ENCODE measurements around the gene TUBA4A.
"Not testable (repeated sequence)": the region's sequence is repeated elsewhere in the genome, so short reads cannot be mapped to it uniquely, and the experiment has no call there.

The TUBA4A gene

DNA sequence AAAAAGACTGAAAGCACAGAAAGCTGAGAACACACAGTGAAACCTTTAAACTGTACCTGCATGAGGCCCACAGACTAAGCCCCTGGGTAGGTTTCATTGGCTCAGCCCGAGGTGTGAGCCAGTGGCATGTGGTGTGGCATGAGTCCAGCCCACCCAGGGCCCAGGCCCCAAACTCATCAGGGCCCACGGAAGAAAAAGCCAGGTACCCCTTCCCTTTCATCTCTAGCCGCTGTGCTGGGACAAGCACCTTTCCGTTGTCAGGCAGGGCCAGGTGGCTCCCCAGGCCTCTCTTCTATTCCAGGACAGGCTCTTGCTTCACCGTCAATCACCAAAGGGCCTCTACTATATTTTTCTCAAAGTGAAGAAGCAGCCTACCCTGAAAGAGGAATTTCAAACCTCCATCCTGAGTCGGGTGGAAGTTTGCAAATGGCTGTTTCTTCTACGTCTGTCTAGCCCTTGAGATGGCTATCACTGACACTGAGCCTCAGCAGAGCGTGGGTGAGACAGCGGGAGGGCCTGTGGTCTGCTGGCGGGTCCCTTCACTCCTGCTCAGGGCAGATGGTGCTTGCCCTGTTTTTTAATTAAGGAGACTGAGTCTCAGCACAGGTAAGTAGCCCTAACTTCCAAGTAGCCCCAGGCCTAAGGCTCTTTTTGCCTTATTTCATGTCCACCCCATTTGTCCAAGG lies 34.0 kb upstream of the TUBA4A start:
- in situ Hi-C loops (cut with MboI; ENCODE audit: low sequenced_read_pairs), result no loop called here

GRCh38 chr2:219287116-219287440 lies 33.4 kb upstream of the TUBA4A start:
- in situ Hi-C loops (cut with MboI; ENCODE audit: low sequenced_read_pairs), result not testable (repeated sequence)

GRCh38 chr2:219286436-219287115 lies 32.9 kb upstream of the TUBA4A start:
- in situ Hi-C loops (cut with MboI; ENCODE audit: low sequenced_read_pairs), result no loop called here

DNA sequence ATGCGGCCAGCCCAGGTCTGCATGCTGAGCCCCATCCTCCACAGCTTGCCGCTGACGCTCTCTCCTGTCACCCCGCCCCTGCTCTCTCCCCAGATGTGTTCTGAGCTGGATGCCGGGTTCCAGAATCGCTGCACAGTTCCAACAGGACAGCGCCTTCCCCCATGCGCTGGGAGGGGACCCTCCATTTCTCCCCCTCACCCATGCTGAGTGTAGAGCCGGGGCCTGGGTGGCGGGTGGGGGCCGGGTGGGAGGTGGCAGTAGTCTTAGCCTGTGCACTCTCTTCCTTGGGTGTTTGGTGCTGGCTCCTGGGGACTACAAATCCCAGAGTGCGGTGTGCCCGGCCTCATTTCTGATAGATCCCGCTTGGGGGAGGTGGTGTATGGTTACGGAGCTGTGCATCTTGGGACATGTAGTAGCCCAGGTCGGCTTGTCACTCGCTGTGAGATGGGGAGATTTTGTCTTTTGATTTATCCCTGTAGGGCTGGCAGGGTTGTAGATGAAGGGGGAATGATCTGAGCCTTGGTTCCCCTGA lies 32.2 kb upstream of the TUBA4A start:
- in situ Hi-C loops (cut with MboI; ENCODE audit: low sequenced_read_pairs), result no loop called here

- in situ Hi-C loops (cut with MboI; ENCODE audit: low sequenced_read_pairs), result no loop called here
Measured at GRCh38 chr2:219285373-219285735, 31.6 kb upstream of the TUBA4A start.

GRCh38 chr2:219284501-219285372 lies 31.0 kb upstream of the TUBA4A start:
- in situ Hi-C loops (cut with MboI; ENCODE audit: low sequenced_read_pairs), result no loop called here

- in situ Hi-C loops (cut with MboI; ENCODE audit: low sequenced_read_pairs), result no loop called here
Measured at GRCh38 chr2:219282943-219283581, 29.3 kb upstream of the TUBA4A start.

- in situ Hi-C loops (cut with MboI; ENCODE audit: low sequenced_read_pairs), result no loop called here
Measured at GRCh38 chr2:219282375-219282774, 28.7 kb upstream of the TUBA4A start.

GRCh38 chr2:219281588-219281987 lies 27.9 kb upstream of the TUBA4A start:
- in situ Hi-C loops (cut with MboI; ENCODE audit: low sequenced_read_pairs), result no loop called here

DNA sequence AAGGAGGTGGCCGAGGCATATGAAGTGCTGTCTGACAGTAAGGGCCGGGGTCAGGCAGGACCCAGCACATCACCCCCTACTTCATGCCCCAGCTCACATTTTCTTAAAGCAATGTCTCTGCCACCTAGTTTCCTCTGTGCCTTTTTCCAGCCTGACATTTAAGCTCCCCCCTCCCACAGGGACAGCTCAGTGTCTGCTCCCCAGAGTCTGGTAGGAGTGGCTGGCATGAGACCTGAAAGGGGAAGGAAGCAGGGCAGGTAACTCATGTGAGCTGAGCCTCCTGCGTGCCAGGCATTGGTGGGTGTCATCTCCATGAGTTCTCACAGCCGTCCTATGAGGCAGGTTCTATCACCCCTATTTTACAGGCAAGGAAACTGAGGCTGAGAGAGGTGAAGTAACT lies 26.9 kb upstream of the TUBA4A start:
- in situ Hi-C loops (cut with MboI; ENCODE audit: low sequenced_read_pairs), result no loop called here

DNA sequence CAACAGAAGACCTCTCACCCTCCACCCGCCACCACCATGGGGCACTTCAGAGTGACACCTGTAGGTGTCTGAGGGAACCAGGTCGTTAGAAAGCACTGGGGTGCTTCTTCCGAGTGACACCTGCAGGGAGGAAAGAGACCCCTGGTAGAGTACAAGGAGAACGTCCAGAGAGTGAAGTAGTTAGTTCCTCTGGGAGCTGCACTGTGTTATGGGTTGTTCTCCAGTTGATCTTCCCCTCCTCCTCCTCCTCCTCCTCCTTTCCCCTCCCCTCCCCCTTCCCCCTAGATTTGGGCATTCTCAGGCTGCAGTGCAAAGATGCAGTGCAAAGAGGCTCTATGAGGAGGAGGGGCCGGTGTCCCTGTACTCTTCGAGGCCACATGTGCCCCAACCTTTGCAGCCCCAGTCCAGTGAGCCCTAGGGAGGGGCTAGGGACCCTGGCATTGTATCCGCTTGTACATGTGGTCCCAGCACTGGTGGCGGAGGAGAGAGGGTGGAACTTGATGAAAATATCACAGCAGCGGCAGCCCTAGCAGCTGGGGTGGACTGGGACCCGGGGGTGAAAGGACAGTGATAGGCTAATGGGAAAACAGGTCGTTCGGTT lies 26.3 kb upstream of the TUBA4A start:
- in situ Hi-C loops (cut with MboI; ENCODE audit: low sequenced_read_pairs), result loop anchor here (10.0 kb wide), 1 partner anchor 115 kb away; the partner anchor contains the start of gene NHEJ1

DNA sequence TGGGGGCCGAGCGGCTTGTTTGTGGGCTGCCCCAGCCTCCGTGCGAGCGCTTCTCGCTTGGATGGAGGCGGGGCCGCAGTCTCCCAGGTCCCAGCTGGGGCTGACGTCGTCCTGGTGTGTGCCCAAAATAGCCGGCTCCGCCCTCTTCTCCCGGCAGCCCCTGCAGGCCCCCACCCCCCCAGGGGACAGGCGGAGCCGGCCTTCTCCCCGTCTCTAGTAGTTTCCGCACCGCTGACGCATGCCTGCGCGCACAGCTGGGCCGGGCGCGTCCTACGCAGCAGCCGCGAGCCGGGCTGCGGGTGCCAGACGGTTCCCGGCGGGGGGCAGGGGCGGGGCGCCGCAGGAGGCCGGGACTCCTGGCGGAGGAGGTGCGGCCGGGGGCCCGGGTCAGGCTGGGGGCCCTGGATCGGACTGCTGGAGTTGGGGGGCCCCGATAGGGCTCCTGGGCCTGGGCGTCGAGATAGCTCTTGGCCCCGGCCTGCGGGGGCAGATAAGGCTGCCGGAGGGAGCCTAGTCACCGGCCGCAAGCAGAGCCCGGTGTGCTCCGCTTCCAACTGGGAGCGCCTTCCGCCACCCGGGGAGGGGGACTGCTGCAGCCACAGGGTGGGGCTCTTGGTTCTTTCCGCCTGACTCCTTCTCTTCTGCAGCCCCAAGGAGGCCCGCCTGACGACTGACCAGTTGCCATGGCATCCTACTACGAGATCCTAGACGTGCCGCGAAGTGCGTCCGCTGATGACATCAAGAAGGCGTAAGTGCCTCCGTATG lies 25.6 kb upstream of the TUBA4A start, which contains the start of gene DNAJB2:
DNAJB2 (plus strand) TSS at position 216 of the 765 bp plus-strand sequence; CDS start at position 684, 468 bp downstream.
- in situ Hi-C loops (cut with MboI; ENCODE audit: low sequenced_read_pairs), result loop anchor here (10.0 kb wide), 1 partner anchor 115 kb away; the partner anchor contains the start of gene NHEJ1

GRCh38 chr2:219278655-219279150 lies 25.0 kb upstream of the TUBA4A start:
- in situ Hi-C loops (cut with MboI; ENCODE audit: low sequenced_read_pairs), result loop anchor here (10.0 kb wide), 1 partner anchor 114 kb away; the partner anchor contains the start of gene NHEJ1

DNA sequence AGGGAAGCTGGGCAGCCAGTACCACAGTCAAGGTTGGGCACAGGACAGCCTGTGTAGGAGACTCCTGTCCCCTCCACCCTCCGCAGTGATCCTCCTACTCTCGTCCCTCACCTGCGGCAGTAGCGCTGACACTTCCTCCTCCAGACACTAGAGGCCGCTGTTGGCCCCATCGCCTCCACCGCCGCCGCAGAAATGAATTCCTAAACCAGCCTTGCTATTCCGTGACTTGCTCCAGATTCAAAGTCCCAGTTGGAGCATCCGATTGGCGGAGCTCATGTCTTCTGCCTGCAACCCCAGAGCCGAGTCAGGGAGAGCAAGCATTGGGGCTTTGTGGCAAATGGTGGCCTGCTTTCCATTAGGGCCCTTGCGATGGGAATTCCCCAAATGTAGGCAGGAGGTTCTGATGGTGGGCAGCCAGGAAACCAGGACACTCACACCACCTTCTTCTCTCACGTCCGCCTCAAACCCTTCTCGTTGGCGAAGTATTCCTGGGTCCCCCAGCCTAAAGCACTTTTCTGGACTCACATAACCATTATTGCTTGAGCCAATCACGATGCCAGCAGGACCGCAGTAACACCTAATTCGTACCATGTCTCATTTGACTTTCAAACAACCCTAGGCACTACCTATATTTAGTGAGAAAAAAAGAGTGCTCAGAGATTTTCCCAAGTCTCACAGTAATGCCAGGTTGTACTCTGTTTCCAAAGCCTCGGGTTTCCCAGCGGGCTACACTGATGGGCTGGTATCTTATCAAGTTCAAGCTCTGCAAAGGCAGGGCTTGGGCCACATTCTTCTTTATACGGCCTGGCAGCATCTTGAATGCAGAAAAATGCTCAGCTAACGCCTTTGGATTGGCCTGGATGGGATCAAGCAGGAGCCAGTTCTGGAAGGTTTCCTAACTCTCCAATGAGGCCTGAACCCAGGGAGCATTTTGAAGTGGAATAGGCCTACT lies 24.3 kb upstream of the TUBA4A start:
- in situ Hi-C loops (cut with MboI; ENCODE audit: low sequenced_read_pairs), result loop anchor here (10.0 kb wide), 1 partner anchor 113 kb away; the partner anchor contains the start of gene NHEJ1

DNA sequence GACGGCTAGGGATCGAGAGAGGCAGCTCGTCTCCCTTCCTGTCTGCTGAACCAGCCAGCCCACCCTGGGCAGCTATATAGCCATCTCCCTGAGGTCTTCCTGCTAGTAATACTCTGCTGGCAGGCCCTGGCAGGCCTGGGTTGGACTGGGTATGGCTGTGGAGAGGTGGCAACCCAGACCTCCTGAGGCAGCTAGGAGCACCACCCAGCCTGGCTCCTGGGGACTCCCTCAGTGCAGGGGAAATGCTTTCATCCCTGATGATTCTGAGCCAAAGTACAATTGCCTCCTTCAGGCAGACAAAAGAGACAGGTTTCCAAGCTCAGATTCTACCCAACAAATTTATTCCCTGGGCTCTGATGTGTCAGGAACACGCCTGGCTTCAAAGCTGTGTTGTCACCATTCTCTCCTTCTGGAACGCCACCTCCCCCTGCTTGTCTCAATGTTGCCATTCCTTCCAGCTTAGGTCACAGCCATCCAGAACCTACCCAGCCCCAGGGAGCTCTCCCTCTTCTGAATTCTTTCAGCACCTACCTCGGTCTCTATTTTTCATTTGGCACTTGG lies 20.7 kb upstream of the TUBA4A start:
- in situ Hi-C loops (cut with MboI; ENCODE audit: low sequenced_read_pairs), result loop anchor here (10.0 kb wide), 1 partner anchor 110 kb away; the partner anchor contains the start of gene NHEJ1

GRCh38 chr2:219273937-219274336 lies 20.2 kb upstream of the TUBA4A start:
- in situ Hi-C loops (cut with MboI; ENCODE audit: low sequenced_read_pairs), result loop anchor here (10.0 kb wide), 1 partner anchor 109 kb away; the partner anchor contains the start of gene NHEJ1

DNA sequence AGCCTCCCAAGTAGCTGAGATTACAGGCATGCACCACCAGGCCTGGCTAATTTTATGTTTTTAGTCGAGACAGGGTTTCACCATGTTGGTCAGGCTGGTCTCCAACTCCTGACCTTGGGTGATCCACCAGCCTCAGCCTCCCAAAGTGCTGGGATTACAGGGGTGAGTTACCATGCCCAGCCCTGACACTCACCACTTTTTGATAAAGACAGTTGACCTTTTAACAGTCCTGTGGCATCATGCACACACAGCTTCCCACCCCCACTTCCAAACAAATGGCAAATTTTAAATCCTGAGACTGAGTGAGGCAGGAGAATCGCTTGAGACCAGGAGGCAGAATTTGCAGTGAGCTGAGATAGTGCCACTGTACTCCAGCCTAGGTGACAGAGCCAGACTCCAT lies 19.3 kb upstream of the TUBA4A start:
- in situ Hi-C loops (cut with MboI; ENCODE audit: low sequenced_read_pairs), result loop anchor here (10.0 kb wide), 1 partner anchor 108 kb away; the partner anchor contains the start of gene NHEJ1

Data from HL-60/S4 (cell line).